Osteocyte (in vitro differentiated cells): Measurements from ENCODE around the gene SRD5A3. TPM values are rescaled to one million over a fixed set of nuclear protein-coding genes. Genes with fewer than 3 reads are reported as not detected.

Experiments
- DNase-seq: peaks from one replicate; pipeline ENCODE4 v3.0.0; 2021; ENCODE audit warnings: mixed read lengths; ENCODE audit not compliant: unreplicated experiment; ENCODE audit errors: extremely low spot score
- H3K27ac Mint-ChIP-seq: one replicate; pipeline ENCODE4 v1.8.0; 2021; ENCODE audit warnings: mild to moderate bottlenecking, mixed read lengths; ENCODE audit not compliant: unreplicated experiment
- H3K27me3 Mint-ChIP-seq: one replicate; pipeline ENCODE4 v1.8.0; 2021; ENCODE audit warnings: mixed read lengths; ENCODE audit not compliant: unreplicated experiment
- H3K36me3 Mint-ChIP-seq: one replicate; pipeline ENCODE4 v1.8.0; 2021; ENCODE audit warnings: mixed read lengths; ENCODE audit not compliant: unreplicated experiment
- H3K4me1 Mint-ChIP-seq: one replicate; pipeline ENCODE4 v1.8.0; 2021; ENCODE audit warnings: mixed read lengths; ENCODE audit not compliant: unreplicated experiment
- H3K4me3 Mint-ChIP-seq: one replicate; pipeline ENCODE4 v1.8.0; 2021; ENCODE audit warnings: mild to moderate bottlenecking, moderate library complexity, mixed read lengths; ENCODE audit not compliant: unreplicated experiment
- H3K9me3 Mint-ChIP-seq: one replicate; pipeline ENCODE4 v1.8.0; 2021; ENCODE audit warnings: mixed read lengths; ENCODE audit not compliant: unreplicated experiment
- CTCF ChIP-seq: fragments of 200-600 bp; sonication (generic); IDR thresholded peaks from 2 replicates; pipeline ENCODE4 v1.5.0; 2021; ENCODE audit warnings: antibody characterized with exemption, mild to moderate bottlenecking, moderate library complexity
- total RNA-seq: library from RNA; stranded (reverse); gene quantifications from 2 replicates; pipeline ENCODE4 v1.2.1, GENCODE V29; 2021

The SRD5A3 gene
- total RNA-seq, 1 donor from 2014 or later = 19.8 TPM

- H3K4me1 Mint-ChIP-seq = no peaks in the 10 kb centered on the region
- no peak for TF ChIP-seq CTCF
- H3K27me3 Mint-ChIP-seq = no peaks in the 10 kb centered on the region
- DNase-seq = no peak
- H3K36me3 Mint-ChIP-seq = no peaks in the 10 kb centered on the region
- H3K27ac Mint-ChIP-seq = no peak overlapping the region
- no peak overlapping the region for H3K4me3 Mint-ChIP-seq
- H3K9me3 Mint-ChIP-seq = no peaks in the 10 kb centered on the region
These were observed 35.5 kb downstream of the SRD5A3 start for GRCh38 chr4:55381502-55381901.

GRCh38 chr4:55382488-55383003 is 36.5 kb downstream of the SRD5A3 start:
- H3K4me1 Mint-ChIP-seq = no peaks in the 10 kb centered on the region
- no peaks in the 10 kb centered on the region for H3K36me3 Mint-ChIP-seq
- no peaks in the 10 kb centered on the region for H3K9me3 Mint-ChIP-seq
- no peak overlapping the region for H3K27ac Mint-ChIP-seq
- no peaks in the 10 kb centered on the region for H3K27me3 Mint-ChIP-seq
- DNase-seq = no peak
- no peak for TF ChIP-seq CTCF
- H3K4me3 Mint-ChIP-seq = no peak overlapping the region

GRCh38 chr4:55385201-55385649 is 39.2 kb downstream of the SRD5A3 start:
- no peaks in the 10 kb centered on the region for H3K36me3 Mint-ChIP-seq
- H3K27ac Mint-ChIP-seq = no peak overlapping the region
- no peak for DNase-seq
- no peaks in the 10 kb centered on the region for H3K9me3 Mint-ChIP-seq
- no peak for TF ChIP-seq CTCF
- no peak overlapping the region for H3K4me3 Mint-ChIP-seq
- no peaks in the 10 kb centered on the region for H3K27me3 Mint-ChIP-seq
- H3K4me1 Mint-ChIP-seq = no peaks in the 10 kb centered on the region

- DNase-seq = no peak
- H3K36me3 Mint-ChIP-seq = no peaks in the 10 kb centered on the region
- TF ChIP-seq CTCF = no peak
- no peak overlapping the region for H3K4me3 Mint-ChIP-seq
- no peaks in the 10 kb centered on the region for H3K9me3 Mint-ChIP-seq
- H3K27ac Mint-ChIP-seq = no peak overlapping the region
- no peaks in the 10 kb centered on the region for H3K4me1 Mint-ChIP-seq
- H3K27me3 Mint-ChIP-seq = no peaks in the 10 kb centered on the region
These were observed 40.0 kb downstream of the SRD5A3 start for GRCh38 chr4:55386073-55386472.

- Mint-ChIP-seq H3K4me1 (no peaks in the 10 kb centered on the region), H3K9me3 (no peaks in the 10 kb centered on the region), H3K36me3 (no peaks in the 10 kb centered on the region), H3K4me3 (no peak overlapping the region), H3K27ac (no peak overlapping the region), H3K27me3 (no peaks in the 10 kb centered on the region)
- peak; percentile 15 for DNase-seq
- no peak for TF ChIP-seq CTCF
These were observed 40.8 kb downstream of the SRD5A3 start for GRCh38 chr4:55386840-55387239.
